Pancreas (tissue), 10 donors: ENCODE data around the gene KPNA1. TPM values are rescaled to one million over a fixed set of nuclear protein-coding genes. Genes with fewer than 3 reads are reported as not detected.

Experiments used
- ATAC-seq, 4 donors: fragments of 200-7000 bp; cut with Tn5 transposase; one replicate each; pipeline versions ENCODE4 v1.8.0 to v1.9.1; 2020; ENCODE audit warnings: mild to moderate bottlenecking in 4 of 4, moderate library complexity in 4 of 4
- DNase-seq, 6 donors: peaks; one replicate each; pipeline ENCODE4 v3.0.0-alpha.2; 2020
- FAIRE-seq: peaks from 2 replicates; lab custom pipeline; 2012; peaks lifted over from hg19 to GRCh38; lab: Jason Lieb, UNC
- H3K27ac ChIP-seq, 4 donors: fragments of 200-600 bp; sonication (generic); 1 replicate in 3 of 4; 2 replicates in 1 of 4; pipeline versions ENCODE4 v1.5.0 to v1.8.0; 2020
- H3K27me3 ChIP-seq, 4 donors: fragments of 200-600 bp; one replicate each; pipeline ENCODE4 v1.8.0; 2021
- H3K36me3 ChIP-seq, 3 donors: fragments of 200-600 bp; sonication (generic) in 1 of 3; one replicate each; pipeline versions ENCODE4 v1.5.0 to v1.8.0; 2020 to 2021
- H3K4me1 ChIP-seq, 3 donors: fragments of 200-600 bp; one replicate each; pipeline ENCODE4 v1.8.0; 2021
- H3K4me3 ChIP-seq, 4 donors: fragments of 200-600 bp; sonication (generic) in 2 of 4; one replicate each; pipeline versions ENCODE4 v1.5.0 to v1.8.0; 2020 to 2021
- H3K9me3 ChIP-seq, 4 donors: fragments of 200-600 bp; one replicate each; pipeline ENCODE4 v1.8.0; 2021
- CTCF ChIP-seq, 4 donors: fragments of 200-600 bp; sonication (generic) in 3 of 4; IDR thresholded peaks; one replicate each; pipeline versions ENCODE4 v1.5.0 to v1.8.0; 2021; ENCODE audit warnings: antibody characterized with exemption in 4 of 4
- WGBS, 2 donors: extraction: QIAGEN DNeasy Blood & Tissue Kit; methylation state at CpG; one replicate each; pipeline ENCODE4 v1.1.7; 2013; 5-methylcytosine and 5-hydroxymethylcytosine counted together
- intact Hi-C, 3 donors: fragments of 100-400 bp; cut with DNase I; formaldehyde crosslinking; loops; one replicate each; pipeline versions ENCODE4 v1.11.1 to v1.14.2; 2022
- polyA plus RNA-seq, 2 donors: library from polyadenylated mRNA; stranded (reverse); fragments of 200-250 nt; gene quantifications; one replicate each; pipeline ENCODE4 v1.2.3, GENCODE V29; 2013
- total RNA-seq, 6 donors: library from RNA; stranded (reverse); fragmentation: NEBNext Ultra II Directional in 4 of 6; extraction: Animal tissue kit (Norgen Biotek cat#: 25700) in 4 of 6; gene quantifications; one replicate each; pipeline versions ENCODE4 v1.2.1 to v1.2.4, GENCODE V29; 2021 to 2023
- donor health status: healthy with polysubstance abuse.
- donor health status: DM: no; HTN: no; CAD: no; lungs with moderate emphysema.
- donor health status: DM: no; HTN: no; CAD: no.
- donor health status: control.
- donor health status: control.
- donor health status: Bipolar disorder and iron deficiency.
- donor health status: DM: yes; HTN: yes; CAD: no.
- donor health status: DM: no; HTN: no; CAD: no.
- donor health status: DM: no; HTN: no; CAD: no.
- donor health status: DM: yes; HTN: yes; CAD: no.

KPNA1 gene
- total and polyA plus RNA-seq, 8 donors = 5.7 to 35.1 (median 21.8) TPM

GRCh38 chr3:122530164-122530563, 15.4 kb upstream of the KPNA1 start:
- intact Hi-C loops = no loop called here
- Histone ChIP-seq H3K36me3 (peaks cover 0 to 42% (median 27%) of the 10 kb centered on the region in 3 donors), H3K27me3 (no peaks in the 10 kb centered on the region), H3K9me3 (no peaks in the 10 kb centered on the region), H3K27ac (no peak overlapping the region), H3K4me1 (no peaks in the 10 kb centered on the region), H3K4me3 (no peak overlapping the region)
- ATAC-seq (no peak), DNase-seq (no peak), FAIRE-seq (no peak)
- WGBS, 2 donors = 70 to 81% methylated on average over 2 of the region's 2 CpGs
- no peak for TF ChIP-seq CTCF (IDR thresholded peaks at IDR 0.05)

GRCh38 chr3:122523317-122523716, 8.6 kb upstream of the KPNA1 start:
- WGBS, 2 donors = 96 to 97% methylated on average over 11 of the region's 11 CpGs
- no peak for FAIRE-seq

GRCh38 chr3:122520861-122521260, 6.1 kb upstream of the KPNA1 start:
- DNase-seq (no peak), ATAC-seq (no peak), FAIRE-seq (no peak)
- 77 to 81% methylated on average over 4 of the region's 4 CpGs for WGBS, 2 donors
- no peak overlapping the region for H3K4me3 ChIP-seq
- no peaks in the 10 kb centered on the region for H3K9me3 ChIP-seq
- intact Hi-C loops = no loop called here
- H3K4me1 ChIP-seq = no peaks in the 10 kb centered on the region
- no peaks in the 10 kb centered on the region for H3K36me3 ChIP-seq
- H3K27me3 ChIP-seq = no peaks in the 10 kb centered on the region
- TF ChIP-seq CTCF (IDR thresholded peaks at IDR 0.05) = no peak
- H3K27ac ChIP-seq = no peak overlapping the region

More at GRCh38 chr3:122523317-122523716, 8.6 kb upstream of the KPNA1 start:
- Histone ChIP-seq H3K27ac (no peak overlapping the region), H3K4me1 (no peaks in the 10 kb centered on the region), H3K36me3 (no peaks in the 10 kb centered on the region), H3K27me3 (no peaks in the 10 kb centered on the region), H3K9me3 (no peaks in the 10 kb centered on the region), H3K4me3 (no peak overlapping the region)
- TF ChIP-seq CTCF (IDR thresholded peaks at IDR 0.05) = no peak
- intact Hi-C loops = no loop called here
- ATAC-seq (no peak), DNase-seq (no peak)

GRCh38 chr3:122519693-122520092, 5.0 kb upstream of the KPNA1 start:
- no peak for TF ChIP-seq CTCF (IDR thresholded peaks at IDR 0.05)
- H3K4me3 ChIP-seq = no peak overlapping the region
- no peaks in the 10 kb centered on the region for H3K9me3 ChIP-seq
- ATAC-seq (no peak), FAIRE-seq (no peak), DNase-seq (no peak)
- no peaks in the 10 kb centered on the region for H3K27me3 ChIP-seq
- intact Hi-C loops = no loop called here
- no peaks in the 10 kb centered on the region for H3K4me1 ChIP-seq
- H3K27ac ChIP-seq = no peak overlapping the region
- H3K36me3 ChIP-seq = no peaks in the 10 kb centered on the region

GRCh38 chr3:122516846-122517360, 2.2 kb upstream of the KPNA1 start:
- DNase-seq (no peak), ATAC-seq (no peak), FAIRE-seq (no peak)
- Histone ChIP-seq H3K9me3 (no peaks in the 10 kb centered on the region), H3K27me3 (no peaks in the 10 kb centered on the region), H3K4me1 (peaks cover 11 to 15% (median 15%) of the 10 kb centered on the region in 3 donors), H3K36me3 (no peaks in the 10 kb centered on the region), H3K27ac (no peak overlapping the region), H3K4me3 (no peak overlapping the region)
- TF ChIP-seq CTCF (IDR thresholded peaks at IDR 0.05) = no peak
- intact Hi-C loops = no loop called here
- WGBS, 2 donors = 86 to 87% methylated on average over 6 of the region's 6 CpGs
